GM19238 (cell line): ENCODE results near the gene CCR2.

Source experiments
- DNase-seq: peaks from one replicate; pipeline ENCODE4 v3.0.0; 2011; ENCODE audit warnings: low spot score; ENCODE audit not compliant: insufficient read length

CCR2 gene

DNA sequence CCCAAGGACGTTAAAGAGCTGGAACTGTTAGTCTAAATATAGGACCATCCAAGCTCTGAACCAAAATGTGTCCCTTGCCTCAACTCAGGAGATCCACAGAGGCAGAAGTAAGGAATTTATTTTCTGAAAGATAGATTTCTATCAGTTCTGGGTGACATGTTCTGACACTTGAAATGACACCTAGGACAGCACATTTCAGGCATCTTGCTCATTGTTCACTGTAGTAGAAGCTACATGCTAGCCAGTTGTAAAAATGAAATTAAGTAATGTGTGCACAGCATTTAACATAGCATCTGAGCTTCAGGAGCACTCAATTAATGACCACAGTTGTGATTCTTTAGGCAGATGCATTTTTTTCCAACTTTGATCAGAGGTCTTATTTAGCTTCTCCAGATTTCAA, 567 bp downstream of the CCR2 start:
- no peak for DNase-seq

DNA sequence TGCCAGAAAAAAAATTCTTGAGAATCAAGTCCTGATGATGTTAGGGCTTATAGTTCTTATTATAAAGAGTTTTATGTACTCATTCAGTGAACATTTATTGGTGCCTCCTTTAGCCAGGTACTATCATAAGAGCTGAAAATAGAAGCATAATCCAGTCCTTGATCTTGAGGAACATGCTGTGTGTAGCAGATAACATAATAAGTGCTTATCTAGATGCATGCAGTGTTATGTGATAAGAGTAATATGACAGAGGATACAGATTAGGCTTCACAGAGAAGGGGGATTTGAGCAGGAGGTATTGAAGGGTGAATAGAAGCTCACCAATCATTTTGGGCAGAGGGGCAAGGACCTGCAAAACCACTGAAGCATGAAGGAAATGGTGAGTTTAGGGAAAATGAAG, 1.1 kb downstream of the CCR2 start:
- DNase-seq, result no peak

DNA sequence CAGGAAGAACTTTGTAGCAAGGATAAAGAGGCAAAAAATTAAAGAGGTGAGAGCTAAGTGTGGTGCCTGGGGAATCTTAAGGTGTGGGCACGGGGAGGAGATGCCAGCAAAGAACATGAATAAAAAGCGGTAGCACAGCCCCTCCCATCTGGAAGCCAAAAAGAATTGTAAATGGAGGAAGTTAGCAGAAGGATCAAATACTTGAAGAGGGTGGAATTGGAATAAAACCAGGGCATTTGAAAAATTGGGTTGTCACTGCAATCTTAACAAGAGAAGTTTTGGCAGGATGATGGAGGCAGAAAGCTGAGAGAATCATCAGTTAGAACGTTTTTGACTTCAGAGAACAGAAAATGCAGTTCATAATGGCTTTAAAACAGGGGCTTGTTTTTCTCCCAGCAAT, 2.4 kb downstream of the CCR2 start:
- DNase-seq, result no peak

DNA sequence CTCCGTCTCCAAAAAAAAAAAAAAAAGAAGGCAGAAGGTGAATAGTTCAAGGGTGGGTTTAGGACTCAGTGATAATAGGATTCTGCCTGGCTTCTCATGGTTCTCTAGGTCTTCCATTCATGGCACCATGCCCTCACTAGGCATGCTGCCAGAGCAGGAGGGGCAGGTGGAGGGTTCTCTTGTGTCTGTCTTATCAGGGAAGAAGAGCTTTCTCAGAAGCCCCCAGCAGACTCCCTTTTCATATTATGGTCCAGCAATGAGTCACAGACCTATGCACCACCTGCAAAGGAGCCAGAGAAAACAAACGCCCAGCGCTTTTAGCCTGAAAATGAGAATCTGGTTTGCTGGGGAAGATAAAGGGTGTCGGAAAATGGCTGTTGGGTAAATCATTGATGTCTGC, 3.0 kb downstream of the CCR2 start:
- DNase-seq, result no peak

DNA sequence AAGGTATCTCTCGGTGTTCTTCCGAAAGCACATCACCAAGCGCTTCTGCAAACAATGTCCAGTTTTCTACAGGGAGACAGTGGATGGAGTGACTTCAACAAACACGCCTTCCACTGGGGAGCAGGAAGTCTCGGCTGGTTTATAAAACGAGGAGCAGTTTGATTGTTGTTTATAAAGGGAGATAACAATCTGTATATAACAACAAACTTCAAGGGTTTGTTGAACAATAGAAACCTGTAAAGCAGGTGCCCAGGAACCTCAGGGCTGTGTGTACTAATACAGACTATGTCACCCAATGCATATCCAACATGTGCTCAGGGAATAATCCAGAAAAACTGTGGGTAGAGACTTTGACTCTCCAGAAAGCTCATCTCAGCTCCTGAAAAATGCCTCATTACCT, 4.6 kb downstream of the CCR2 start:
- no peak for DNase-seq

DNA sequence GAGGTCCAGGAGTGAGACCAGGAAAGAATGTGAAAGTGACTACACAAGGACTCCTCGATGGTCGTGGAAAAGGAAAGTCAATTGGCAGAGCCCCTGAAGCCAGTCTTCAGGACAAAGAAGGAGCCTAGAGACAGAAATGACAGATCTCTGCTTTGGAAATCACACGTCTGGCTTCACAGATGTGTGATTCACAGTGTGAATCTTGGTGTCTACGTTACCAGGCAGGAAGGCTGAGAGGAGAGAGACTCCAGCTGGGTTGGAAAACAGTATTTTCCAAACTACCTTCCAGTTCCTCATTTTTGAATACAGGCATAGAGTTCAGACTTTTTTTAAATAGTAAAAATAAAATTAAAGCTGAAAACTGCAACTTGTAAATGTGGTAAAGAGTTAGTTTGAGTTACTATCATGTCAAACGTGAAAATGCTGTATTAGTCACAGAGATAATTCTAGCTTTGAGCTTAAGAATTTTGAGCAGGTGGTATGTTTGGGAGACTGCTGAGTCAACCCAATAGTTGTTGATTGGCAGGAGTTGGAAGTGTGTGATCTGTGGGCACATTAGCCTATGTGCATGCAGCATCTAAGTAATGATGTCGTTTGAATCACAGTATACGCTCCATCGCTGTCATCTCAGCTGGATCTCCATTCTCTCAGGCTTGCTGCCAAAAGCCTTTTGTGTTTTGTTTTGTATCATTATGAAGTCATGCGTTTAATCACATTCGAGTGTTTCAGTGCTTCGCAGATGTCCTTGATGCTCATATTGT, 6.0 kb downstream of the CCR2 start:
- no peak for DNase-seq

DNA sequence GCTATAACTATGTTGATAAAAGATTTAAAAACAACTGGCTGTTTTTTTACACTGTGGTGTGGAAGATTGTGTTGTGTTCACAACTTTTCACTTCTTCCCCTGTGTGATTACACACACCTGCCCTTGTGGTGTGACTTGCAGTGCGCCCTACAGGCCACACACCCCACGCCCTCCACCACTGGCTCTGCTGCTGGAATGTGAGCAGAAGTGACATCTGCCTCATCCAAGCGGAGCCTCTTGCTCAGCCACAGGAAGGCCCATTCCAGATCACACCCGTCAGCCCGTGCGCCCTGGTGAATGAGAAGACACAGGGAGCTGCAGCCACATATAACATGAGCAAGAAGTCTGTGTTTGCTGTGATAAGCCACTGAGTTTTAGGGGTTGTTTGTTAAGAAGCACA, 7.0 kb downstream of the CCR2 start:
- DNase-seq, result no peak

DNA sequence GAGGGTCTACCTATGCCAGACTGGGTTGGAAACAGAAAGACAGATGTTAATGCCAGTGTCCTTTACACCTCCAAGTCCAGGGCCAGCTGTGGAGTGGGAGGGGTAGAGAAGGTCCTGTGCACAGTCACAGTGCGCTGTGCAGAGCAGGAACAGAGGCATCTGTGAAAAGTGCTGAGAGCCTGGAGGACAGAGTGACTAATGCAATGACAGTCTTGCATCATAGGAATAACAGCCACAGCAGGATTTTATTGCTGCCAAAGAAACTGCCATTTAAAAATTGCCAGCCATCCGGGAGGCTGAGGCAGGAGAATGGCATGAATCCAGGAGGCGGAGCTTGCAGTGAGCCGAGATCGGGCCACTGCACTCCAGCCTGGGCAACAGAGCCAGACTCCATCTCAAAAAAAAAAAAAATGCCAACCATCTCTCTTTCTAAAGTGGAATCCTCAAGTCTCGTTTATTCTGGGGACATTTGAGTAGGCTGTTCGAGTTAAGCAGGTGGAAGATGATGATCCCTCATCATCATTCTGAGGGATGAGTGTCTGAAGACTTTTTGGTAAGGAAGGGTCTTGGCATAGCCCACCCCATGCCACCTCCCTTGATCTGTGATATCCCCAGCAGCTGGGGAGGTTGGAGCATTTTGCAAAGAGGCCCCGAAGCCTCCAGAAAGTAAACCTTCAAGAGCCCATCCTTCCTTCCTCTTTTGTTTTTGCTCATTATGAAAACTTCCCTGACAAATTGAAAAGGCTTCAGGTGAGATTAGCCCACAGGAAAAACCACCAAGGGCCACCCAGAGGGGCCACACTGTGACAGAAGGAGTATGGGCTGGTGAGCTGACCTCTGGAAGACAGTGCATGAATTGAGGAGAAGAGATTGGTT, 7.7 kb downstream of the CCR2 start:
- DNase-seq, result no peak

DNA sequence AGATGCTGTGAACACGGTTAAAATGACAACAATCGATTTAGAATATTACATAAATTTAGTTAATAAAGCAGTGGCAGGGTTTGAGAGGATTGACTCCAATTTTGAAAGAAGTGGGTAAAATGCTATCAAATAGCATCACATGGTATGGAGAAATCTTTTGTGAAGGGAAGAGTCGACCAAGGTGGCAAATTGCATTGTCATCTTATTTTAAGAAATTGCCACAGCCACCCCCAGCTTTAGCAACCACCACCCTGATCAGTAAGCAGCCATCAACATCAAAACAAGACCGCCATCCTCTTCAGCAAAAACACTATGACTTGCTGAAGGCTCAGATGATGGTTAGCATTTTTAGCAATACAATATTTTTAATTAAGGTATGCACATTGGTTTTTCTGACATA, 11.1 kb downstream of the CCR2 start:
- no peak for DNase-seq

DNA sequence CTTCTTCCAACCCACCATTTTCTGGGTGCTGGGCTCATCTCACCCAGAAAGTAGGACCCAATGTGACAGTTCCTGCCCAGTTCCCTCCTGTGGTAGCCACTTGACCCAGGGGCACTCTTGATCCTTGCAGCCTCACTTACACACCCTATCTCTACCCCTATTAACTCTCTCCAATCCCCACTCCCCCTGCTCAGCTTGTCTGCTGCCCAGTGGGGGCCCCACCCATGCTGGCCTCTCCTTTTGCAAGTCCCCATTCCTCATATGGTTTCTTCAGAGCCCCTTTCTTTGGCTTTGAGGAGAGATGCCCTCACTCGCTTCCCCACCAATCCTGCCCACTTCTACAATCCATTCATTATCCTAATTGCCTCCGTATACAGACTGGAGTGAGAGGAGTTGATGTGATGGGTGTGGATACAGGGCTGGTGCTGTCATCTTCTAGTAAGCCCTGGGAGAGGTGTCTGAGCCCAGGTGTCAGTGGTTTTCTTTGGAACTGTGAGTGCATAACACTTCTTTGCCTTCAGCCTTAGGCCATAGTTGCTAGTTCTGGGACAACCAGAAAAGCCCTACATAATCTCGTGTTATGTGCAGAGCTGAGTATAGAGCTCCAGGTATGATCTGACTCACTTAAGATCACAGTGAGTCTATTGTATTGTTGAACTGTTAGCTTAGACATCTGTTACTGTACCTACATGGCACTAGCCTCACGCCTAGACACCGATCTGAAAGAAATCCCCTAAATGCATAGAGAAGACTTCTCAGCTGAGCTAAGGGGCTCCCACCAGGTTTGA, 12.0 kb downstream of the CCR2 start:
- no peak for DNase-seq

DNA sequence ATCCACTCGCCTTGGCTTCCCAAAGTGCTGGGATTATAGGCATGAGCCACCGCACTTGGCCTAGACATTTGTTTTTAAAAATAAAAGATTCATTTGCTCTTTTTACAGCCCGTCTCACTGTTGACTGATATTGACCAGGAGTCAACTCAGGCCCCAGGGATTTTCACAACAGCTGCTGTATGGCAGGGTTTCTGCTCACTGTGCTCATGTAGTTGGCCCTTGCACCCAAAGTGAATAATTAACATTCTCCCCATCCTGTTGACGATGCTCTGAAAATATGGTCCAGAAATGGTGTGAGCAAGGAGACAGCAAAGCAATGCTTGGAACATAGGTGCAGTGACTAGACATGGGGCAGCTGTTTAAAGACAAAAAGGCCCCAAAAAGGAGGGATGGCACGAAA, 13.9 kb downstream of the CCR2 start:
- no peak for DNase-seq

DNA sequence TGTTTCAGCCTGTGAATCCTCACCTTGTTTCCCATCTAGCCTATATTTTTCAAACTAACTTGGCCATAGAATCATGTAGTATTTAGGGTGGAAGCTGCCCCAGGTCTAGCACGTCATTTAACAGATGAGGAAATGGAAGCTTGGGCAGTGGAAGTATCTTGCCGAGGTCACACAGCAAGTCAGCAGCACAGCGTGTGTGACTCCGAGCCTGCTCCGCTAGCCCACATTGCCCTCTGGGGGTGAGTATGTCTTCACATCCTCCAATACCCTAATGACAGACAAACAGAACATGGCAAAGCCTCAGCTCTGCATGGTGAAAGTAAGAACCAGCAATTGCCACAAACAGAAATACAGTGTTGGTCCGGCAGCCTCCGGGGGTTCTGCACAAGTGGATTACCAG, 14.7 kb downstream of the CCR2 start:
- DNase-seq, result no peak

DNA sequence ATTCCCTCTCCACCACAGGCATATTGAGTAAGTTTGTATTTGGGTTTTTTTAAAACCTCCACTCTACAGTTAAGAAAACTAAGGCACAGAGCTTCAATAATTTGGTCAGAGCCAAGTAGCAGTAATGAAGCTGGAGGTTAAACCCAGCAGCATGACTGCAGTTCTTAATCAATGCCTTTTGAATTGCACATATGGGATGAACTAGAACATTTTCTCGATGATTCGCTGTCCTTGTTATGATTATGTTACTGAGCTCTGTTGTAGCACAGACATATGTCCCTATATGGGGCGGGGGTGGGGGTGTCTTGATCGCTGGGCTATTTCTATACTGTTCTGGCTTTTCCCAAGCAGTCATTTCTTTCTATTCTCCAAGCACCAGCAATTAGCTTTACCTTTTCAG, 15.2 kb downstream of the CCR2 start:
- no peak for DNase-seq

DNA sequence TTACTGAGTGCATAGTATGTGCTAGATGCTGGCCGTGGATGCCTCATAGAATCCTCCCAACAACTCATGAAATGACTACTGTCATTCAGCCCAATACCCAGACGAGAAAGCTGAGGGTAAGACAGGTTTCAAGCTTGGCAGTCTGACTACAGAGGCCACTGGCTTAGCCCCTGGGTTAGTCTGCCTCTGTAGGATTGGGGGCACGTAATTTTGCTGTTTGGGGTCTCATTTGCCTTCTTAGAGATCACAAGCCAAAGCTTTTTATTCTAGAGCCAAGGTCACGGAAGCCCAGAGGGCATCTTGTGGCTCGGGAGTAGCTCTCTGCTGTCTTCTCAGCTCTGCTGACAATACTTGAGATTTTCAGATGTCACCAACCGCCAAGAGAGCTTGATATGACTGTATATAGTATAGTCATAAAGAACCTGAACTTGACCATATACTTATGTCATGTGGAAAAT, 15.8 kb downstream of the CCR2 start:
- no peak for DNase-seq

DNA sequence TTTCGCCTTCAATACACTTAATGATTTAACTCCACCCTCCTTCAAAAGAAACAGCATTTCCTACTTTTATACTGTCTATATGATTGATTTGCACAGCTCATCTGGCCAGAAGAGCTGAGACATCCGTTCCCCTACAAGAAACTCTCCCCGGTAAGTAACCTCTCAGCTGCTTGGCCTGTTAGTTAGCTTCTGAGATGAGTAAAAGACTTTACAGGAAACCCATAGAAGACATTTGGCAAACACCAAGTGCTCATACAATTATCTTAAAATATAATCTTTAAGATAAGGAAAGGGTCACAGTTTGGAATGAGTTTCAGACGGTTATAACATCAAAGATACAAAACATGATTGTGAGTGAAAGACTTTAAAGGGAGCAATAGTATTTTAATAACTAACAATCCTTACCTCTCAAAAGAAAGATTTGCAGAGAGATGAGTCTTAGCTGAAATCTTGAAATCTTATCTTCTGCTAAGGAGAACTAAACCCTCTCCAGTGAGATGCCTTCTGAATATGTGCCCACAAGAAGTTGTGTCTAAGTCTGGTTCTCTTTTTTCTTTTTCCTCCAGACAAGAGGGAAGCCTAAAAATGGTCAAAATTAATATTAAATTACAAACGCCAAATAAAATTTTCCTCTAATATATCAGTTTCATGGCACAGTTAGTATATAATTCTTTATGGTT, 17.1 kb downstream of the CCR2 start, which contains the start of gene CCR5:
CCR5 (plus strand) TSS at position 108 of the 680 bp plus-strand sequence. CDS start 1,957 bp downstream, outside the sequence.
- no peak for DNase-seq

DNA sequence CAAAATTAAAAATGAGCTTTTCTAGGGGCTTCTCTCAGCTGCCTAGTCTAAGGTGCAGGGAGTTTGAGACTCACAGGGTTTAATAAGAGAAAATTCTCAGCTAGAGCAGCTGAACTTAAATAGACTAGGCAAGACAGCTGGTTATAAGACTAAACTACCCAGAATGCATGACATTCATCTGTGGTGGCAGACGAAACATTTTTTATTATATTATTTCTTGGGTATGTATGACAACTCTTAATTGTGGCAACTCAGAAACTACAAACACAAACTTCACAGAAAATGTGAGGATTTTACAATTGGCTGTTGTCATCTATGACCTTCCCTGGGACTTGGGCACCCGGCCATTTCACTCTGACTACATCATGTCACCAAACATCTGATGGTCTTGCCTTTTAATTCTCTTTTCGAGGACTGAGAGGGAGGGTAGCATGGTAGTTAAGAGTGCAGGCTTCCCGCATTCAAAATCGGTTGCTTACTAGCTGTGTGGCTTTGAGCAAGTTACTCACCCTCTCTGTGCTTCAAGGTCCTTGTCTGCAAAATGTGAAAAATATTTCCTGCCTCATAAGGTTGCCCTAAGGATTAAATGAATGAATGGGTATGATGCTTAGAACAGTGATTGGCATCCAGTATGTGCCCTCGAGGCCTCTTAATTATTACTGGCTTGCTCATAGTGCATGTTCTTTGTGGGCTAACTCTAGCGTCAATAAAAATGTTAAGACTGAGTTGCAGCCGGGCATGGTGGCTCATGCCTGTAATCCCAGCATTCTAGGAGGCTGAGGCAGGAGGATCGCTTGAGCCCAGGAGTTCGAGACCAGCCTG, 17.8 kb downstream of the CCR2 start:
- DNase-seq, result no peak

DNA sequence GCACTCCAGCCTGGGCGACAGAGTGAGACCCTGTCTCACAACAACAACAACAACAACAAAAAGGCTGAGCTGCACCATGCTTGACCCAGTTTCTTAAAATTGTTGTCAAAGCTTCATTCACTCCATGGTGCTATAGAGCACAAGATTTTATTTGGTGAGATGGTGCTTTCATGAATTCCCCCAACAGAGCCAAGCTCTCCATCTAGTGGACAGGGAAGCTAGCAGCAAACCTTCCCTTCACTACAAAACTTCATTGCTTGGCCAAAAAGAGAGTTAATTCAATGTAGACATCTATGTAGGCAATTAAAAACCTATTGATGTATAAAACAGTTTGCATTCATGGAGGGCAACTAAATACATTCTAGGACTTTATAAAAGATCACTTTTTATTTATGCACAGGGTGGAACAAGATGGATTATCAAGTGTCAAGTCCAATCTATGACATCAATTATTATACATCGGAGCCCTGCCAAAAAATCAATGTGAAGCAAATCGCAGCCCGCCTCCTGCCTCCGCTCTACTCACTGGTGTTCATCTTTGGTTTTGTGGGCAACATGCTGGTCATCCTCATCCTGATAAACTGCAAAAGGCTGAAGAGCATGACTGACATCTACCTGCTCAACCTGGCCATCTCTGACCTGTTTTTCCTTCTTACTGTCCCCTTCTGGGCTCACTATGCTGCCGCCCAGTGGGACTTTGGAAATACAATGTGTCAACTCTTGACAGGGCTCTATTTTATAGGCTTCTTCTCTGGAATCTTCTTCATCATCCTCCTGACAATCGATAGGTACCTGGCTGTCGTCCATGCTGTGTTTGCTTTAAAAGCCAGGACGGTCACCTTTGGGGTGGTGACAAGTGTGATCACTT, 18.8 kb downstream of the CCR2 start:
- DNase-seq, result no peak

DNA sequence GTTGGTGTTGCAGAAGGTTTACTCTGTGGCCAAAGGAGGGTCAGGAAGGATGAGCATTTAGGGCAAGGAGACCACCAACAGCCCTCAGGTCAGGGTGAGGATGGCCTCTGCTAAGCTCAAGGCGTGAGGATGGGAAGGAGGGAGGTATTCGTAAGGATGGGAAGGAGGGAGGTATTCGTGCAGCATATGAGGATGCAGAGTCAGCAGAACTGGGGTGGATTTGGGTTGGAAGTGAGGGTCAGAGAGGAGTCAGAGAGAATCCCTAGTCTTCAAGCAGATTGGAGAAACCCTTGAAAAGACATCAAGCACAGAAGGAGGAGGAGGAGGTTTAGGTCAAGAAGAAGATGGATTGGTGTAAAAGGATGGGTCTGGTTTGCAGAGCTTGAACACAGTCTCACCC, 20.8 kb downstream of the CCR2 start:
- DNase-seq, result no peak

DNA sequence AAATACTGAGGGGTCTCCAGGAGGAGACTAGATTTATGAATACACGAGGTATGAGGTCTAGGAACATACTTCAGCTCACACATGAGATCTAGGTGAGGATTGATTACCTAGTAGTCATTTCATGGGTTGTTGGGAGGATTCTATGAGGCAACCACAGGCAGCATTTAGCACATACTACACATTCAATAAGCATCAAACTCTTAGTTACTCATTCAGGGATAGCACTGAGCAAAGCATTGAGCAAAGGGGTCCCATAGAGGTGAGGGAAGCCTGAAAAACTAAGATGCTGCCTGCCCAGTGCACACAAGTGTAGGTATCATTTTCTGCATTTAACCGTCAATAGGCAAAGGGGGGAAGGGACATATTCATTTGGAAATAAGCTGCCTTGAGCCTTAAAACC, 21.3 kb downstream of the CCR2 start:
- DNase-seq, result no peak
